GM18502 (cell line): ENCODE data around the gene CRYBG3.

Experiments used
- ATAC-seq: cut with Tn5 transposase; IDR thresholded peaks from one replicate; pipeline ENCODE4 v1.9.1; 2021; ENCODE audit warnings: mild to moderate bottlenecking; ENCODE audit not compliant: unreplicated experiment, poor library complexity

The CRYBG3 gene

DNA sequence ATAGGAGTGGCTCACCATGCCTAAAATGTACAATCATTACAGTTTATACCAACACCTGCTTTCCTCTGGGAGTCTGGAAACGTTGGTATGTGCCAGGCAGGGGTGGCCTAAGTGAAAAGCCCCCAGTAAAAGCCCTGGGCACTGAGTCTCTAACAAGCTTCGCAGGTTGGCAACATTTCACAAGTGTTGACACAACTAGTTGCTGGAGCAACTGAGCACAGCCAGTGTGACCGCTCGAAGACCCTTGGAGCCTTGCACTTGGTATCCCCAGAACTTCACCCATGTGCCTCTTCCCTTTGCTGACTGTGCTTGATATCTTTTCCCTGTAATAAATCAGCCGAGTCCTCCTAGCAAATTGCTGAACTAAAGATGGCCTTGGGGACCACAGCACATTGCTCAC lies 147.7 kb downstream of the CRYBG3 start:
- ATAC-seq = no peak

DNA sequence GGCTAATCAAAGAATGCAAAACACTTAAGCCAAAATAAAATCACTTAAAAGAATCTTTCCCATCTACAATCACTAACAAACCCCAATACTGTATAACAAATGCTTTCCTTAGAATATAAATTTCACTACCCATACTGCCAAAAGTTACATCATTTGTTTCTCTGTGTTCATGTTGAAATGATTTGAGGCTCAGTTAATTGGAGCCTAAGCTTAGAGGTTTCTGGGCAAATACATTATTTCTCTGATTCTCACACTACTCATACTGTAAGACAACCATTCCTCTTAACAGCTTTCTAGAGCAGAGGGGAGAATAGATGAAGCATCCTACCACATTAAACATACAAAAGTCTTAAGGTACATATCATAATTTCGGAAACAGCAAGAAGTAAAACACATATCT lies 148.3 kb downstream of the CRYBG3 start:
- no peak for ATAC-seq

DNA sequence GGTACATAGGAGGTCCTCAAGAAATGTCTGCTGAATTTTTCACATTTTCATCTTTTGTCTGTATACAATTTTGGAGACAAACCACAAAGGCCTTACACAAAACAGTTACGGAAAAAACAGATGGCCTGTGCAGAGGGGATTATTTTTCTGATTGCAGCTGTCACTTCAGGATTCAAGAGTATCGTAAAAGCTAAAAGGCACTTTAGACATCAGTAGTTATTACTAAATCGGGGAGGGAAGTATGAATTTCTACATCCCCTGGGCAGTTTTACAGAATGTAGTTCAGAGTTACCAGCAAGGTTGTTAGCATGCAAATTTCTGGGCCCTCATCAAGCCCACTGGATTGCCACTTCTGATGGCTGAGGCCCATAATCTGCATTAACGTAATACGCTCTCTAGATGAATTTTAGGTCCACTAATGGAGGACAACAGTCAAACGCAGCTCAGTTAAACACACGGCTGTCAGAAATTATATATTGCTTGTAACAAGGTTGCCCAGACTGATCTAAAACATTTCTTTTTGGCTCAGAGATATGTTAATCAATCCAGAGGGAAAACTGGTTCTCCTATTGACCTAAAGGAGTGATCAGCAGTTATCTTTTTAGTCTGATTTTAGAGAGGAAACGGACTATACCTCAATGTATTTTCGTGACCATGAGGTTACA lies 149.3 kb downstream of the CRYBG3 start:
- ATAC-seq = no peak

DNA sequence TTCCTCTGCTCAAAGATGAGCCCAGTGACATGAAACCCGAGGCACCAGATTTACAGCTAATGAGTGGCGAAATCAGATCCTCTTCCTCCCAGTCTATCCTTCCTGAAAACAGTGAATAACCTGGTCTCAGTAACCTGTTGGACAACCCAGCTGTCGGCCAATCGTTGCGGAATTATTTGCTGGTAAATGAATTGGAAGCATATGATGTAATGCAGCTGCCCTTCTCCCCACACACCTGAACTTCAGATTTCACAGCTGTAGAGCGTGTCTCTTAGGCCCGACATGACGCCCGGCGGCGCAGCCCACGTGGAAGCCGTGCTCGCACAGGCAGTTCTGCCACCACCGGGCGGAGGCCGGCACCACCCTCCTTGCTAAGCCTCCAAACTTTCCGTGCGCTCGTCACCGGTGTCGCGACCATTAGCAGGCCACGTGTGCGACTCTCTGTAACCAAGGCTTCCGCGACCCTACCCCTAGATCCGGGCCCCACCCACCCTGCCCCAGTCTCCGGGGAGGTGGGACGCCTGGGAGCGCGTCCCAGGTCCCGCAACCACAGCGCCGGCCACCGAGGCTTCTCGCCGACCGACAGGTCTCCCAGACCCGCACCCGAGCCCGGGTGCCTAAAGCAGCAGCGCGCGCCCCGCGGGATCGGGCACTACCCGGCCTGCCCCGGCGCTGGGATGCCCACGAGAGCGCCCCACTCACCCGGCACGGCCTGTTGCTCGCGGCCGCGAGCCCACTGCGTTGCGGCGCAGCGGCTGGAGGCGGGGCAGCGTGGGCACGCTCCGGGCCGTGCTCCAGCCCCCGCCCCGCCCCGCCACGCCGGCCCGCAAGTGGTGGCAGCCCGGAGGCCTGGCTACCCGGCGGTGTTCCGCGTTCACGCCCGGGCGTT lies 150.1 kb downstream of the CRYBG3 start, which contains the start of gene RIOX2:
Gene RIOX2, minus strand, starts transcription at position 753 of the 889 bp plus-strand sequence. CDS start 4,838 bp downstream, outside the sequence.
- peak; percentile 90 for ATAC-seq

DNA sequence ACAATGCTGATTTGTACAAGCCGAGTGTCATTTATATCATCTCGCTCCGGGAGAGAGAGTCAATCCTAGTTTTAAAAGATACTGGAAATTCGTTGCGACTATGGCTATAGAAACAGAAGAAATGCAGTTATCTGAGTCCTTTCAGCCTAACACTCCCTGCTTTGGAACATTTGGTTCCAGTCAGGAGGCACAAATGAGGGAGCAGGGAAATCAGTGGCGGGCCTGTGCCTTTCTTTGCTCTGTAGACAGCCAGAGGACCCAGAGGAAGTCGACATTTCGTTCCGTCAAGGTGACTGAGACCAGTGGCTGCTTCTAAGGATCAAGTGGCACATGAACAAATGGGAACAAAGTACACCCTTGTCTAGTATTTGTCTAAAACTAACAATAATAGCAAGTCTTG lies 151.2 kb downstream of the CRYBG3 start:
- ATAC-seq = no peak

DNA sequence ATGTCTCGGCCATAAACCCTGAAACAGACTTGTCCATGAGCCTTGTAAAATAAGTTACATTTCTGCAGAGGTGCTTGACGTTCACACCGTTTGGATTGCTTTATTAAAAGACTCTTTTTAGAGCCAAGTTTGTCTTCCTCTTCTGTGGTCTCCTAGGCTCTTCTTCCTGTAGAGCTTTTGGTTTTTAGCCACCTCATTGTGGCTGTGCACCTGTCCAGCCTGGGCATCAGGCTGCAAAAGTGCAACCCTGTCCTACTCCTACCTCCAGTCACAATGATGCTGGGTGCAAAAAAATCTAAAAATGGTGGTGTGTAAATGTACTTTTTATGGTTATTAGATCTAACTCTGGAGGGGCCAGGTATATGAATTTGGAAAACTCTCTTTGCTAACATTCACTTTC lies 153.2 kb downstream of the CRYBG3 start:
- no peak for ATAC-seq

DNA sequence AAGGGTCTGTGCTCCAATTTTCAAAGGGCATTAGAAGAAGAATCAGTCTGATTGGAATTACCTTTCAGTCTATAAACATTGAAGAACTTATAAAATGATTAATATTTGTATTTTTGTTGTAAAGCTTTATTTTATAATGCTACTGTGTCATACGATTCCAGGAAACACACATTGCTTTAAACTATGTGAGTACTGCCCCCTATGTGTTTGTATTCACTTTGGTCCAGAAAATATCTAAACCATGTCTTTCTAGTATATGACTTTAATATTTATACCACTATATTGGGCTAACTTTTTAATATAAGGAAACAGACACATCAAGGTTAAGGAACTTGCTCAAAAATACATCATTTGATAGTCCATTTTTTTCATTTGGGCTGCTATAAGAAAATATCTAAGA lies 153.7 kb downstream of the CRYBG3 start:
- ATAC-seq = no peak

DNA sequence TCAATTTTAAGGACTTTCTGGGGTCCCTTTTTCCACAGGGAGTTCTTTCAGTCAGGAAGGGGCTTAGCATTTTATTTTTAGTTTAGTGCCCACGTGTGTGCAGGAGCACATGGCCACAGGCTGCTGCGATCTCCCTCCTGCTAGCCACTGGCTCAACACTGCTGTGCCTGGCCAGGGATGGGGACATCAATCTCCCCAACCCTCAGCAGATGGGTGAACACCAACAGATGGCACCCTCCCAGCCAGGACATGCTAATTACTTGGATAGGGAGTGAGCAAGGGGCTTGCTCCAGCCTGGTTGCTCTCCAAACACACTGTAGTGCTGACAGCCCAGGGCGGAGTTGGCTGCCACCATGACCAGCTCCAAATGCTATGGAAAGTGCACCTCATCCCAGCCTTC lies 157.8 kb downstream of the CRYBG3 start:
- no peak for ATAC-seq

DNA sequence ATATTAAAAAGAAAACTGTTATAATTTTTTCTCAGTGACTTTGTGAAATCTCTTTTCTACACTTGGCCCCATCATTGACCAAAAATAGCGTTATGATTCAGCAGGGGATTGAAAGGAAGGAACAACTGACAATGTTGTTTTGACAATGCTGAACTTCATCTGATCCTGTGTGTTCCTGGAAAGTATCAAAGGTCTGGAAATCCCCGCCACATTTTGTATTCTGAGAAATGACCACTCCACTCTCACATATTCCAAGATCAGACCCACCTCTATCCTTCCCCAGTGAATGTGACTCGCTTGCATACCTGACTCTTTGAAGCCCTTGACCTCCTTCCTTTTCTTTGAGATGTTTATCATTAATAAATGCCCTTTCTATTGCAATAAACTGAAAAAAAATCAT lies 160.1 kb downstream of the CRYBG3 start:
- ATAC-seq = peak; percentile 64

DNA sequence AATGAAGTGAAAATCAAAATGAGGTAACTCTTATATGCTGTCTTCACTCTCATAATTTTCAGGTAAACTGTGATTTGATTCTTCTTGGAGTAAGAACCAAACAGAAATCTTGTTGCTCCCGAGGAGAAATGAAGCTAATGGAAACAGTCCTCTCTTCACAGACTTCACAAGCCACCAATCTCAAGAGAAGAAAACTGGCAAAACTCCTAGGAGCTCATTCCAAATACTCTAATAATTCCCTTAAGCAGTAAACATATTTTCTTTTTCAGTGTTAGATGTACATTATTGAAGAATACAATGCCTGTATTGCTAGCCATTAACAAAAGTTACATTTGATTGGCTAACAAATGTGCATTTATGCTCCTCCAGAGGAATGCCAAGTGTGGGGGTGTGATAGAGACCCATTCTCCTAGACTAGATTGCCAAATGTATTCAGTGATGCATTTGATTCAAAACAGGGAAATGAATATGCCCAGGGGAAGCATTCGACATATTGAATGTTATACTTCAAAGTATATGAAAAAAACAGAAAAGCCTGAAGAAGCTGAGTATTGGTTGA lies 162.2 kb downstream of the CRYBG3 start:
- no peak for ATAC-seq

DNA sequence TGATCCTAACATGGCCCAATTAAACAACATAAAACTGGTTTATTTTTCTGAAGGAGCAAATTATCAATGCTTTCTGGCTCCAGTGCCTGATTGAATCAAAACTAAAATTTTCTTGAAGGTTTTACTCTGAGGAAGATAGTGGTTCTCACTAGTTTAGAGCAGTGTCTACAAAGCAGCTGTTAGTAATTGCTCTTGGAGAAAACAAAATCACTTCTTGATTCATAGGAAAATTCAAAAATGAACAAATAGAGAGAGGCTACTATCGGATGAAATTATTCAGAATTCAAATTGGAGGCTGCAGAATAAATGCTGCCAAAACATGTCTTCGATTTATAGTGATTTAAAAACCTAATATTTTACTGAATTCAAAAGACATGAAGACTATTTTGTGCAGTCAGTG lies 165.5 kb downstream of the CRYBG3 start:
- no peak for ATAC-seq

DNA sequence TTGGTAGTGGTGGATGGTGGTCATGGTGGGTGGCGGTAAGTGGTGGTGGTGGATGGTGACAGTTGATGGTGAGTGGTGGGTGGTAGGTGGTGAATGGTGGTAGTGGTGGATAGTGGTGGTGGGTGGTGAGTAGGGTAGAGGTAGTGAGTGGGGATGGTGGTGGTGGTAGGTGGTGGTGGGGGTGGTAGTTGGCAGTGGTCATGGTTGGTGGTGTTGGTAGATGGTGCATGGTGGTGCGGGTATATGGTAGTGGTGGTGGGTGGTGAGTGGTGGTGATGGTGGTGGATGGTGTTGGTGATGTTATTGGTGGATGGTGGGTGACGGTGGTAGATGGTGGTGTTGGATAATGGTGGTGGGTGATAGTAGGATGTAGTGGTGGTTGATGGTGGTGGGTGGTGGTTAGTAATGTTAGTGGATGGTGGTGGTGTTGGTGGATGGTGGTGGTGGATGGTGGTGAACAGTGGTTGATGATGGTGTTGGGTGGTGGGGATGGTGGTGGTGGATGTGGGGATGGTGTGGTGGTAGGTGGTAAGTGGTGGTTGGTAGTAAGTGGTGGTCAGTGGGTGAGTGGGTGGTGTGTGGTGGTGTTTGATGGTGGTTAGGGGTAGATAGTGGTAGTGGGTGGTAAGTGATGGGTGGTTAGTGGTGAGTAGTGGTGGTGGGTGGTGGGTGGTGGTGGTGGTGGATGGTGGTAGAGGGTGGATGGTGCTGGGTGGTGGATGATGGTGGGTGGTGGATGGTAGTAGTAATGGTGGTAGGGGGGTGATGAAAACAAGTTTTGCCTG lies 167.2 kb downstream of the CRYBG3 start:
- ATAC-seq = no peak

DNA sequence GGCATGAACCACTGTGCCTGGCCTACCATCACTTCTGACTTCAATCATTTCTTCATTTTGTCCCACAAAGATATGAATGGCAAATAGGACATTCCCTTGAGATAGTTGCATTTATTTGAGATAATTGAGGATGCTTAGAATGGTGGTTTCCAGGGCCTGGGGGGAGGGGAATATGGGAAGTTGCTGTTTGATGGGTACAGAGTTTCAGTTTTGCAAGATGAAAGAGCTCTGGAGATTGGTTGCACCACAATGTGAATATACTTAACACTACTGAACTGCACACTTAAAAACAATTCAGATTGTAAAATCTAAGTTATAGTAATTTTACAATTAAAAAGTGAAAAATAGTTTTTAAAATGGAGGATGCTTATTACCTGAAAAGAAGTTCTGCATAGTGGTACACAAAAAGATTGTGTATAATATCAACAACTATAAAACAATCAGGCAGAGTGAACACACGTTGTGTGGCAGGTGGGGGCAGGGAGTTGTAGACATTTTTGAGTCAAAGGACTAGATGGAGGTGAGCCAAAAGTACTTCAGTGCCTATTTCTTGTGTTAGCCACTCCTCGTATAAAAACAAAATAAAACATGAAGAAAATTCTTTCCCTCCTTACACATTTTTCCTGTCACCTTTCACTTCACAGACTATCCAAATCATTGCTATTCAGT lies 168.9 kb downstream of the CRYBG3 start:
- ATAC-seq = no peak

DNA sequence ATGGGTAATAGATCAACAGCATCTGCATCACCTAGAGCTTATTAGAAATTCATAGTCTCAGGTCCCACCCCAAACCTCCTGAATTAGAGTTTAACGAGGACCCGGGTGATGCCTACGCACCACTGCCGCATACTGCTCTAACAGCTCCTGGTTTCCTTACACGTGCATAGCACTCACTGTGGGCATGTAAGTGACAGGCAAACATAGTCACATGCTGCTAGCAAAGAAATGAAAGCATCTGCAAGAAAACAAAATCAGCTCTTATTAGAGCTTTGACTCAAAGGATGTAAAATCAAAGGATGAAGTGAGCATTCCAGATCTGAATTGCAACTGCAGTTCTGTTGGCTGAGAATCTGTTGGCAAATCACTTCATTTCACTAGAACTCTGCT lies 169.5 kb downstream of the CRYBG3 start:
- ATAC-seq = peak; percentile 57

DNA sequence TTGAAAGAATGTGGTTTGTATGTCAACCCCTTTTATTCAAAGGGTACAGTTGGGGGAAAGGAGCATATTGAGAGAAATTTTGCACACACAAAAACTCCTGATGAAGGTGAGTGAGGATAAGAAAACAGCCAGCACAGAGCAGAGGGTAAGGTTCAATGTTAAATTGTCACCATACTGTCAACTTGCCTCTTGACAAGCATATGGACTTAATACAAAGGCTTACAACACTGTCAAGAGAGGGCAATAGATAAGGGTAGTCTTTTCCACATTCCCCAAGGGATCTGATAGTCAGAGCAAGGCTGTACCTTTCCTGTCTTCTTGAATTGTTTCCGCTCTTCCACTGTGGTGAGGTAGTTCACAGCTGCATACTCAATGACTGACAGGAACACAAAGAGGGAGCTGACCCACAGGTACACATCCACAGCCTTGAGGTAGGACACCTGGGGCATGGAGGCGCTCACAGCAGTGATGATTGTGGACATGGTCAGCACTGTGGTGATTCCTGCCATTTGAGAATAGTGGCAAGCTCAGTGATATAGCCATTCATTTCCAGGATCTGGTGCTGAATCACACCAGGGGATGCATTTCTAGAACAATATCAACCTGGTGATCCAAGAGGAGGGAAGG lies 170.8 kb downstream of the CRYBG3 start:
- ATAC-seq = no peak

DNA sequence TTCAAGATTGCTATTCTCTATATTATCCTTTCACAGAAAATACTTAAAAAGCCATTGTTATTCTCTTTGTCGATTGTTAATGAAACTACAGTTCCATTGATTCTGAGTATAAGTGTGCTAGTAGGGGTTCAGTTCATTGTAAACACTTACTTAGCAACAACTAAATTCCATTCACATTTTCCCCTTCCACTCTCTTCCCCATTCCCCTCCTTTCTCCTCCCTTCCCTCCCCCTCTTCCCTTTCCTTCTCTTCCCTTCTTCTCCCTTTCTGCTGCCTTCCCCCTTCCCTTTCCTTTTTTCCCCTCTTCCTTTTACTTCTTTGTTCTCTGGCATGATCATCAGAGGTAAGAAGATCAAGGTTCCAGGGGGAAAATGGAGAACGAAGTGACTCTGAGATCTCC lies 171.7 kb downstream of the CRYBG3 start:
- ATAC-seq = no peak

DNA sequence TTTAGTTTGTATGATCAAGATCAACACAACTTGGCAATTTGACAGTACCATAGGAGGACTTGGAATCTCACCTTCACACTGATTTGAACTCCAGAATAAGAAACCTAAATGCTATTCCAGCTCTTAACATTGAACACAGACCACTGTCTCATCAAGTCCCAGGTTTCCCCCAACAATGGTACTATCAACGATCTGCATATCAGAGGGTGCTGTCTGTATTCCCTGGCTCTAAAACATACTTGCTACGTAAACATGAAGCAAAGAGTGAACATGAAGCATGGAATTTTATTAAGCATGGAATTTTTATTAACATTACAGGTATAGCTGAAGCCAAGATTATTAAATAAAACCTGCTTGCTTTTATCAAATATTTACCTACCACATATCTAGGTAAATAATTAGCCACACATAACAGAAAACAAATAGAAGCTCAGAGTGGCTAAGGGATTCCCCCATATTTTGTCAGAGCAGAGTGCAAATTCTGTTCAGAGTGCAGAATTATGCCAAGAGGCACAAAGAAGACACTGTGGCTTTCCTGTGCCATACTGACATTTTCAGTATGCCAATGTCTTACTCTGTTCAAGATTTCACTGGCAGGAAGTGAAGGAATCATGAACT lies 172.6 kb downstream of the CRYBG3 start:
- no peak for ATAC-seq
